HL-60 (cell line): ENCODE results near the gene CNST.

Source experiments
- DNase-seq, 2 experiments: peaks; one replicate each; pipeline ENCODE4 v3.0.0-alpha.2; 2010 to 2020; ENCODE audit warnings: low read depth in 1 of 2, low spot score in 1 of 2
- H3K27ac ChIP-seq: fragments of 250-450 bp; sonication (Bioruptor Pico); replicated peaks from 2 replicates; pipeline ENCODE4 v1.5.1; 2020; ENCODE audit warnings: mild to moderate bottlenecking, moderate library complexity
- H3K27me3 ChIP-seq: fragments of 250-450 bp; sonication (Bioruptor Pico); 2 replicates; pipeline ENCODE4 v1.5.1; 2021; ENCODE audit warnings: mild to moderate bottlenecking, moderate library complexity; ENCODE audit not compliant: insufficient read depth, poor library complexity, severe bottlenecking
- H3K4me3 ChIP-seq: replicated peaks from 2 replicates; pipeline ENCODE4 v1.5.1; 2011; ENCODE audit warnings: mild to moderate bottlenecking, control low read depth, low read length; ENCODE audit not compliant: insufficient read depth
- GABPA ChIP-seq: IDR thresholded peaks from 2 replicates; pipeline ENCODE4 v1.6.1; 2012; ENCODE audit warnings: low read depth
- POLR2AphosphoS5 ChIP-seq: IDR thresholded peaks from 2 replicates; pipeline ENCODE4 v1.6.1; 2012; ENCODE audit warnings: low read depth
- SPI1 ChIP-seq: IDR thresholded peaks from 2 replicates; pipeline ENCODE4 v1.6.1; 2012; ENCODE audit warnings: low read depth, mild to moderate bottlenecking, borderline replicate concordance
- TF ChIP-seq, protein P1 (sequence below): IDR thresholded peaks from one replicate; pipeline ENCODE4 v1.5.1; 2011; ENCODE audit warnings: low read length, control low read depth, inconsistent platforms; ENCODE audit not compliant: insufficient read depth
- TF ChIP-seq, protein P2 (sequence below): IDR thresholded peaks from 2 replicates; pipeline ENCODE4 v1.6.1; 2012; ENCODE audit warnings: low read depth; ENCODE audit not compliant: insufficient replicate concordance

Gene CNST

DNA sequence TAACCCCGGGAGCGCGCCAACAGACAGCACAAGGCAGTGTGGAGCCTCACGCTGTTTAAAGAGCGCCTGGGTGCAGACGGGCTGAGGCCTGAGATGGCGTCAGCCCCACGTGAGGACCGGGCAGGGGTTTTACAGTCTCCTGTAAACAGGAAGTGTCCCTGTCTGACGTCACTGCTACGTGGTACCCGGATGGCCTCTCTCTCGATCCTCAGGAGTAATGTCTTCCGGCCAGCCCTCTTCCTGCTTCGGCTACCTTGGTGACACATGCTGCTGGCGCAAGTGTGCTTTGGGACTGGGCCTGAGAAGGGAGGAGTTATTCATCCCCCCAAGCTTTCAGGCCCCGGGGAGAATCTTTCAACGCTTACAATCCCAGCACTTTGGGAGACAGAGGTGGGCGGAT, 41.2 kb downstream of the CNST start:
- H3K27me3 ChIP-seq: no peaks in the 10 kb centered on the region
- no peak overlapping the region for H3K27ac ChIP-seq
- no peak overlapping the region for H3K4me3 ChIP-seq
- TF ChIP-seq, protein P1, sequence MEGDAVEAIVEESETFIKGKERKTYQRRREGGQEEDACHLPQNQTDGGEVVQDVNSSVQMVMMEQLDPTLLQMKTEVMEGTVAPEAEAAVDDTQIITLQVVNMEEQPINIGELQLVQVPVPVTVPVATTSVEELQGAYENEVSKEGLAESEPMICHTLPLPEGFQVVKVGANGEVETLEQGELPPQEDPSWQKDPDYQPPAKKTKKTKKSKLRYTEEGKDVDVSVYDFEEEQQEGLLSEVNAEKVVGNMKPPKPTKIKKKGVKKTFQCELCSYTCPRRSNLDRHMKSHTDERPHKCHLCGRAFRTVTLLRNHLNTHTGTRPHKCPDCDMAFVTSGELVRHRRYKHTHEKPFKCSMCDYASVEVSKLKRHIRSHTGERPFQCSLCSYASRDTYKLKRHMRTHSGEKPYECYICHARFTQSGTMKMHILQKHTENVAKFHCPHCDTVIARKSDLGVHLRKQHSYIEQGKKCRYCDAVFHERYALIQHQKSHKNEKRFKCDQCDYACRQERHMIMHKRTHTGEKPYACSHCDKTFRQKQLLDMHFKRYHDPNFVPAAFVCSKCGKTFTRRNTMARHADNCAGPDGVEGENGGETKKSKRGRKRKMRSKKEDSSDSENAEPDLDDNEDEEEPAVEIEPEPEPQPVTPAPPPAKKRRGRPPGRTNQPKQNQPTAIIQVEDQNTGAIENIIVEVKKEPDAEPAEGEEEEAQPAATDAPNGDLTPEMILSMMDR: no peak
- TF ChIP-seq SPI1 (no peak), POLR2AphosphoS5 (no peak), GABPA (no peak)
- TF ChIP-seq, protein P2, sequence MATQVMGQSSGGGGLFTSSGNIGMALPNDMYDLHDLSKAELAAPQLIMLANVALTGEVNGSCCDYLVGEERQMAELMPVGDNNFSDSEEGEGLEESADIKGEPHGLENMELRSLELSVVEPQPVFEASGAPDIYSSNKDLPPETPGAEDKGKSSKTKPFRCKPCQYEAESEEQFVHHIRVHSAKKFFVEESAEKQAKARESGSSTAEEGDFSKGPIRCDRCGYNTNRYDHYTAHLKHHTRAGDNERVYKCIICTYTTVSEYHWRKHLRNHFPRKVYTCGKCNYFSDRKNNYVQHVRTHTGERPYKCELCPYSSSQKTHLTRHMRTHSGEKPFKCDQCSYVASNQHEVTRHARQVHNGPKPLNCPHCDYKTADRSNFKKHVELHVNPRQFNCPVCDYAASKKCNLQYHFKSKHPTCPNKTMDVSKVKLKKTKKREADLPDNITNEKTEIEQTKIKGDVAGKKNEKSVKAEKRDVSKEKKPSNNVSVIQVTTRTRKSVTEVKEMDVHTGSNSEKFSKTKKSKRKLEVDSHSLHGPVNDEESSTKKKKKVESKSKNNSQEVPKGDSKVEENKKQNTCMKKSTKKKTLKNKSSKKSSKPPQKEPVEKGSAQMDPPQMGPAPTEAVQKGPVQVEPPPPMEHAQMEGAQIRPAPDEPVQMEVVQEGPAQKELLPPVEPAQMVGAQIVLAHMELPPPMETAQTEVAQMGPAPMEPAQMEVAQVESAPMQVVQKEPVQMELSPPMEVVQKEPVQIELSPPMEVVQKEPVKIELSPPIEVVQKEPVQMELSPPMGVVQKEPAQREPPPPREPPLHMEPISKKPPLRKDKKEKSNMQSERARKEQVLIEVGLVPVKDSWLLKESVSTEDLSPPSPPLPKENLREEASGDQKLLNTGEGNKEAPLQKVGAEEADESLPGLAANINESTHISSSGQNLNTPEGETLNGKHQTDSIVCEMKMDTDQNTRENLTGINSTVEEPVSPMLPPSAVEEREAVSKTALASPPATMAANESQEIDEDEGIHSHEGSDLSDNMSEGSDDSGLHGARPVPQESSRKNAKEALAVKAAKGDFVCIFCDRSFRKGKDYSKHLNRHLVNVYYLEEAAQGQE: no peak
- no peak for DNase-seq

DNA sequence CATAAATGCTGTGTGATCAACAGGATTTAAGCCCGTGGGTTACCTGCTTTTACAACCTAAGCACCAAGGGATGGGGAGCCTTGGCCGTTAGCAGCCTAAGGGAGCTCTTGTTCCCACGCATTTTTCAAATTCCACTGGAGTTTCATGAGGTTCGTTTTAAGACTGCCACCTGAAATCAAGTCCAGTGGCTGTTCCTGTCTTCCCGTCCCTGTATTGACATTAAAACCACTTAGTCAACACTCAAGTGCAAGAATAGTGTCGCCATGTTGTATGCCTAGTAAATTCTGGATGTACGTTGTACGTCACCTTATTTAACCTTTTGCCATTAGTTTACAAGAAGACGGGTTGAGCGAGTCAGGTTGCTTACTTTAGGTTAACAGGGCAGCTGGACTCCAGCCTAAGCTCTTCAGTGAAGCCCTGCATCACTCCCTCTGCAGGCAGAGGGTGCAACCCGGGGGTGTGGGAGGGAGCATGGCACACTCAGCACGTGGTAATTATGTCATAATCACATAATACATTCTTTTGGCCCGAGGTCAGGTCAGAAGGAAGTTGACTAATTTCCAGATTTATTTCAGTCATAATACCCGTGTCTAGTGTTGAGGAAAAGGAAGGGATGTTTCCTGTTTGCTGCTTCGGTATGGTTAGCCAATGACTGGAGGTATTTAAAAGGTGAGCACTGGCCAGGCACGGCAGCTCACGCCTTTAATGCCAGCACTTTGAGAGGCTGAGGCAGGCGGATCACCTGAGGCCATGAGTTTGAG, 42.5 kb downstream of the CNST start:
- H3K27me3 ChIP-seq: no peaks in the 10 kb centered on the region
- peak; percentile 73 to 91 for DNase-seq
- no peak overlapping the region for H3K4me3 ChIP-seq
- no peak overlapping the region for H3K27ac ChIP-seq
- TF ChIP-seq GABPA: no peak
- TF ChIP-seq POLR2AphosphoS5: 0 out of 2 replicates have a peak, but pooled peaks have one; percentile 22

DNA sequence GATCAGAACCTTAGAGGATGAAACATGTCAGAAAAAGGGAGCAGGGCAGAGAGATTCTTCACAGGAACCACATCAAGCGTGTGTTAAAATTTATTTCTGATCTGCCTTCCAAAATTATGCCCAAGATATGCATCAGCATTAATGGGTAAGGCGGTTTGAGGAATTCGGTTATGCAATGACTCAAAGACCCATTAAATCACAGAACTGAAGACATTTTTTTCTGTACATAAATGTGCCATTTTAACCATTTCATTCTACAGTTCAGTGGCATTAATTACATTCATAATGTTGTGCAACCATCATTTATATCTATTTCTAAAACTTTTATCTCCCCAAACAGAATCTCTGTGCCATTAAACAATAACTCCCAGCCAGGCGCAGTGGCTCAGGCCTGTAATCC, 43.4 kb downstream of the CNST start:
- H3K4me3 ChIP-seq: no peak overlapping the region
- DNase-seq: no peak
- no peak for TF ChIP-seq SPI1
- TF ChIP-seq, protein P2: no peak
- no peak for TF ChIP-seq GABPA
- no peak for TF ChIP-seq POLR2AphosphoS5
- TF ChIP-seq, protein P1: no peak
- no peak overlapping the region for H3K27ac ChIP-seq
- no peaks in the 10 kb centered on the region for H3K27me3 ChIP-seq

DNA sequence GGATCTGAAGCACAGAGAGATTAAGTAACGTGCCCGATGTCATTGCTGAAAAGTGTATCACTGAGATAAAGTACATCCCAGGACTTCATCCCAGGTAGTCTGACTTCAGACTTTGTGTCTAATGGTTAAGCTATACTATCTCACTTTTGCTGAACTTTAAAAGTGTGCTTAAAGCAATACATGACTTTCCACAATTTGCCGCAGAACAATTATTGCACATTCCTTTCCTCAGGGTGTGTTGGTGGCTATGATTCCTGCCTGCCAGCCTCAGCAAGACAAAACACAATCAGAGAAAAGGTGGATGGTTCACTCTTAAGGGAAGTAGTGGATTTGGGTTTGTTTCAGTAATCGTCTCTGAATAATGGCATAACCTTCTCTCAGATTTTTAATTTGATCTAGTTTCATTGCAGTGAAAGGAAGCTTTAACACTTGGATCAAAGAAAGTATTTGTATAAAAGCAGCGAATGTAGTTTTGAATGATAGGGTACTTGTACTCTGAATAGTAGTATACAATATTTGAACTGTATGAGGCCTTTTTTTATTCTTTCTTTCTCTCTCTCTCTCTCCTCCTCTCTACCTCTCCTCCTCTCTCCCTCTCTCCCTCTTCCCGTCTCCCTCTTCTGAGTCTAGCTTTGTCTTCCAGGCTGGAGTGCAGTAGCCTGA, 47.0 kb downstream of the CNST start:
- no peak for DNase-seq
- Histone ChIP-seq H3K27ac (no peak overlapping the region), H3K4me3 (no peak overlapping the region), H3K27me3 (no peaks in the 10 kb centered on the region)
- TF ChIP-seq SPI1 (no peak), GABPA (no peak), POLR2AphosphoS5 (no peak)
- TF ChIP-seq, protein P1: no peak
- TF ChIP-seq, protein P2: no peak
